GM12892 (cell line): Measurements from ENCODE around the gene PTPA.

Source experiments
- POLR2A ChIP-seq: IDR thresholded peaks from 2 replicates; pipeline ENCODE4 v1.6.1; 2011; ENCODE audit warnings: low read depth, low read length, control low read depth
- POLR2AphosphoS5 ChIP-seq: IDR thresholded peaks from 2 replicates; pipeline ENCODE4 v1.6.1; 2011; ENCODE audit warnings: low read depth, low read length, control low read depth
- TAF1 ChIP-seq: IDR thresholded peaks from 2 replicates; pipeline ENCODE4 v1.6.1; 2011; ENCODE audit warnings: low read depth, mild to moderate bottlenecking, control low read depth, low read length, borderline replicate concordance

- TF ChIP-seq POLR2A (no peak), TAF1 (no peak), POLR2AphosphoS5 (no peak)
Observed at GRCh38 chr9:129181246-129181645, 70.0 kb downstream of the PTPA start.
